ENCODE measurements around the gene MED1.

DNA sequence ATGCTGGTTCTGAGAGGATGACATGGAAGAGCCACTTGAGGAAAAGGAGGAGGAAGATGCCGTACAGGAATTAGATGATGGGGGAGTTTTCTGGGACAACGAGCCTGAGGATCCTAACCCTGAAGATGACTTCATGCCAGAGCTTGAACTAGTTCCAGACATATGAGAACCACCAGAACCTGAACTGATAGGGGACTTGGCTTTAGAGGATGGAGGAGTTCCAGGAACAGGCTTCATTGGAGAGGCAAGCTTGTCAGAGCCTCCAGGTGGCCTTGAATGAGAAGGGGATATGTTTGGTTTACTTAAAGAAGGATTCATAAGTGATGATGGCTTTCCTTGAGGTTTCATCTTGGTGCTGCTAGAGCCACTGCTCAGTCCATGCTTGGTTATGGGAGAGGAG lies 42.7 kb downstream of the MED1 start:
- TF ChIP-seq, protein P1, sequence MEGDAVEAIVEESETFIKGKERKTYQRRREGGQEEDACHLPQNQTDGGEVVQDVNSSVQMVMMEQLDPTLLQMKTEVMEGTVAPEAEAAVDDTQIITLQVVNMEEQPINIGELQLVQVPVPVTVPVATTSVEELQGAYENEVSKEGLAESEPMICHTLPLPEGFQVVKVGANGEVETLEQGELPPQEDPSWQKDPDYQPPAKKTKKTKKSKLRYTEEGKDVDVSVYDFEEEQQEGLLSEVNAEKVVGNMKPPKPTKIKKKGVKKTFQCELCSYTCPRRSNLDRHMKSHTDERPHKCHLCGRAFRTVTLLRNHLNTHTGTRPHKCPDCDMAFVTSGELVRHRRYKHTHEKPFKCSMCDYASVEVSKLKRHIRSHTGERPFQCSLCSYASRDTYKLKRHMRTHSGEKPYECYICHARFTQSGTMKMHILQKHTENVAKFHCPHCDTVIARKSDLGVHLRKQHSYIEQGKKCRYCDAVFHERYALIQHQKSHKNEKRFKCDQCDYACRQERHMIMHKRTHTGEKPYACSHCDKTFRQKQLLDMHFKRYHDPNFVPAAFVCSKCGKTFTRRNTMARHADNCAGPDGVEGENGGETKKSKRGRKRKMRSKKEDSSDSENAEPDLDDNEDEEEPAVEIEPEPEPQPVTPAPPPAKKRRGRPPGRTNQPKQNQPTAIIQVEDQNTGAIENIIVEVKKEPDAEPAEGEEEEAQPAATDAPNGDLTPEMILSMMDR (IDR thresholded peaks at IDR 0.05): no peak
- TF ChIP-seq, protein P2, sequence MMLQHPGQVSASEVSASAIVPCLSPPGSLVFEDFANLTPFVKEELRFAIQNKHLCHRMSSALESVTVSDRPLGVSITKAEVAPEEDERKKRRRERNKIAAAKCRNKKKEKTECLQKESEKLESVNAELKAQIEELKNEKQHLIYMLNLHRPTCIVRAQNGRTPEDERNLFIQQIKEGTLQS (CRISPR knock-in tag; conservative IDR thresholded peaks at IDR 0.05): no peak
- TF ChIP-seq, protein P3, sequence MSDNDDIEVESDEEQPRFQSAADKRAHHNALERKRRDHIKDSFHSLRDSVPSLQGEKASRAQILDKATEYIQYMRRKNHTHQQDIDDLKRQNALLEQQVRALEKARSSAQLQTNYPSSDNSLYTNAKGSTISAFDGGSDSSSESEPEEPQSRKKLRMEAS (CRISPR knock-in tag; IDR thresholded peaks at IDR 0.05): no peak
- no peak for TF ChIP-seq MXD4 (CRISPR knock-in tag; IDR thresholded peaks at IDR 0.05; ENCODE audit: borderline replicate concordance)
- TF ChIP-seq, protein P4, sequence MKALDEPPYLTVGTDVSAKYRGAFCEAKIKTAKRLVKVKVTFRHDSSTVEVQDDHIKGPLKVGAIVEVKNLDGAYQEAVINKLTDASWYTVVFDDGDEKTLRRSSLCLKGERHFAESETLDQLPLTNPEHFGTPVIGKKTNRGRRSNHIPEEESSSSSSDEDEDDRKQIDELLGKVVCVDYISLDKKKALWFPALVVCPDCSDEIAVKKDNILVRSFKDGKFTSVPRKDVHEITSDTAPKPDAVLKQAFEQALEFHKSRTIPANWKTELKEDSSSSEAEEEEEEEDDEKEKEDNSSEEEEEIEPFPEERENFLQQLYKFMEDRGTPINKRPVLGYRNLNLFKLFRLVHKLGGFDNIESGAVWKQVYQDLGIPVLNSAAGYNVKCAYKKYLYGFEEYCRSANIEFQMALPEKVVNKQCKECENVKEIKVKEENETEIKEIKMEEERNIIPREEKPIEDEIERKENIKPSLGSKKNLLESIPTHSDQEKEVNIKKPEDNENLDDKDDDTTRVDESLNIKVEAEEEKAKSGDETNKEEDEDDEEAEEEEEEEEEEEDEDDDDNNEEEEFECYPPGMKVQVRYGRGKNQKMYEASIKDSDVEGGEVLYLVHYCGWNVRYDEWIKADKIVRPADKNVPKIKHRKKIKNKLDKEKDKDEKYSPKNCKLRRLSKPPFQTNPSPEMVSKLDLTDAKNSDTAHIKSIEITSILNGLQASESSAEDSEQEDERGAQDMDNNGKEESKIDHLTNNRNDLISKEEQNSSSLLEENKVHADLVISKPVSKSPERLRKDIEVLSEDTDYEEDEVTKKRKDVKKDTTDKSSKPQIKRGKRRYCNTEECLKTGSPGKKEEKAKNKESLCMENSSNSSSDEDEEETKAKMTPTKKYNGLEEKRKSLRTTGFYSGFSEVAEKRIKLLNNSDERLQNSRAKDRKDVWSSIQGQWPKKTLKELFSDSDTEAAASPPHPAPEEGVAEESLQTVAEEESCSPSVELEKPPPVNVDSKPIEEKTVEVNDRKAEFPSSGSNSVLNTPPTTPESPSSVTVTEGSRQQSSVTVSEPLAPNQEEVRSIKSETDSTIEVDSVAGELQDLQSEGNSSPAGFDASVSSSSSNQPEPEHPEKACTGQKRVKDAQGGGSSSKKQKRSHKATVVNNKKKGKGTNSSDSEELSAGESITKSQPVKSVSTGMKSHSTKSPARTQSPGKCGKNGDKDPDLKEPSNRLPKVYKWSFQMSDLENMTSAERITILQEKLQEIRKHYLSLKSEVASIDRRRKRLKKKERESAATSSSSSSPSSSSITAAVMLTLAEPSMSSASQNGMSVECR (CRISPR knock-in tag; IDR thresholded peaks at IDR 0.05; ENCODE audit: borderline replicate concordance): no peak
- TF ChIP-seq, protein P5, sequence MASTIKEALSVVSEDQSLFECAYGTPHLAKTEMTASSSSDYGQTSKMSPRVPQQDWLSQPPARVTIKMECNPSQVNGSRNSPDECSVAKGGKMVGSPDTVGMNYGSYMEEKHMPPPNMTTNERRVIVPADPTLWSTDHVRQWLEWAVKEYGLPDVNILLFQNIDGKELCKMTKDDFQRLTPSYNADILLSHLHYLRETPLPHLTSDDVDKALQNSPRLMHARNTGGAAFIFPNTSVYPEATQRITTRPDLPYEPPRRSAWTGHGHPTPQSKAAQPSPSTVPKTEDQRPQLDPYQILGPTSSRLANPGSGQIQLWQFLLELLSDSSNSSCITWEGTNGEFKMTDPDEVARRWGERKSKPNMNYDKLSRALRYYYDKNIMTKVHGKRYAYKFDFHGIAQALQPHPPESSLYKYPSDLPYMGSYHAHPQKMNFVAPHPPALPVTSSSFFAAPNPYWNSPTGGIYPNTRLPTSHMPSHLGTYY (CRISPR knock-in tag; IDR thresholded peaks at IDR 0.05): no peak
- TF ChIP-seq, protein P6, sequence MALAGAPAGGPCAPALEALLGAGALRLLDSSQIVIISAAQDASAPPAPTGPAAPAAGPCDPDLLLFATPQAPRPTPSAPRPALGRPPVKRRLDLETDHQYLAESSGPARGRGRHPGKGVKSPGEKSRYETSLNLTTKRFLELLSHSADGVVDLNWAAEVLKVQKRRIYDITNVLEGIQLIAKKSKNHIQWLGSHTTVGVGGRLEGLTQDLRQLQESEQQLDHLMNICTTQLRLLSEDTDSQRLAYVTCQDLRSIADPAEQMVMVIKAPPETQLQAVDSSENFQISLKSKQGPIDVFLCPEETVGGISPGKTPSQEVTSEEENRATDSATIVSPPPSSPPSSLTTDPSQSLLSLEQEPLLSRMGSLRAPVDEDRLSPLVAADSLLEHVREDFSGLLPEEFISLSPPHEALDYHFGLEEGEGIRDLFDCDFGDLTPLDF (CRISPR knock-in tag; IDR thresholded peaks at IDR 0.05): no peak
- TF ChIP-seq ETV6 (CRISPR knock-in tag; IDR thresholded peaks at IDR 0.05): no peak
- TF ChIP-seq, protein P7, sequence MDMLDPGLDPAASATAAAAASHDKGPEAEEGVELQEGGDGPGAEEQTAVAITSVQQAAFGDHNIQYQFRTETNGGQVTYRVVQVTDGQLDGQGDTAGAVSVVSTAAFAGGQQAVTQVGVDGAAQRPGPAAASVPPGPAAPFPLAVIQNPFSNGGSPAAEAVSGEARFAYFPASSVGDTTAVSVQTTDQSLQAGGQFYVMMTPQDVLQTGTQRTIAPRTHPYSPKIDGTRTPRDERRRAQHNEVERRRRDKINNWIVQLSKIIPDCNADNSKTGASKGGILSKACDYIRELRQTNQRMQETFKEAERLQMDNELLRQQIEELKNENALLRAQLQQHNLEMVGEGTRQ (CRISPR knock-in tag; IDR thresholded peaks at IDR 0.05): no peak
- no peak for TF ChIP-seq JUN (CRISPR knock-in tag; IDR thresholded peaks at IDR 0.05)
- TF ChIP-seq, protein P8, sequence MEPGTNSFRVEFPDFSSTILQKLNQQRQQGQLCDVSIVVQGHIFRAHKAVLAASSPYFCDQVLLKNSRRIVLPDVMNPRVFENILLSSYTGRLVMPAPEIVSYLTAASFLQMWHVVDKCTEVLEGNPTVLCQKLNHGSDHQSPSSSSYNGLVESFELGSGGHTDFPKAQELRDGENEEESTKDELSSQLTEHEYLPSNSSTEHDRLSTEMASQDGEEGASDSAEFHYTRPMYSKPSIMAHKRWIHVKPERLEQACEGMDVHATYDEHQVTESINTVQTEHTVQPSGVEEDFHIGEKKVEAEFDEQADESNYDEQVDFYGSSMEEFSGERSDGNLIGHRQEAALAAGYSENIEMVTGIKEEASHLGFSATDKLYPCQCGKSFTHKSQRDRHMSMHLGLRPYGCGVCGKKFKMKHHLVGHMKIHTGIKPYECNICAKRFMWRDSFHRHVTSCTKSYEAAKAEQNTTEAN (CRISPR knock-in tag; IDR thresholded peaks at IDR 0.05): no peak
- TF ChIP-seq CBFB (CRISPR knock-in tag; IDR thresholded peaks at IDR 0.05; ENCODE audit: low read depth): no peak
- TF ChIP-seq NR2C2 (CRISPR knock-in tag; IDR thresholded peaks at IDR 0.05): no peak
